Adrenal gland (tissue), 5 donors: Measurements from ENCODE around the gene PBX3.

Experiments
- POLR2A ChIP-seq, 2 donors: fragments of 450-650 bp; IDR thresholded peaks; one replicate each; pipeline ENCODE4 v1.6.1; 2017; ENCODE audit warnings: antibody characterized with exemption in 2 of 2, mild to moderate bottlenecking in 2 of 2, moderate library complexity in 1 of 2
- TF ChIP-seq, protein P1 (sequence below), 6 experiments: fragments of 450-650 bp in 4 of 6; fragments of 200-600 bp in 2 of 6; sonication (generic) in 1 of 6; IDR thresholded peaks; 1 replicate in 5 of 6; 2 replicates in 1 of 6; pipeline versions ENCODE4 v1.5.1 to v1.8.0; 2016 to 2021; ENCODE audit warnings: antibody characterized with exemption in 6 of 6, mild to moderate bottlenecking in 2 of 6, moderate library complexity in 1 of 6
- donor health status: DM: no; HTN: no; CAD: no.

DNA sequence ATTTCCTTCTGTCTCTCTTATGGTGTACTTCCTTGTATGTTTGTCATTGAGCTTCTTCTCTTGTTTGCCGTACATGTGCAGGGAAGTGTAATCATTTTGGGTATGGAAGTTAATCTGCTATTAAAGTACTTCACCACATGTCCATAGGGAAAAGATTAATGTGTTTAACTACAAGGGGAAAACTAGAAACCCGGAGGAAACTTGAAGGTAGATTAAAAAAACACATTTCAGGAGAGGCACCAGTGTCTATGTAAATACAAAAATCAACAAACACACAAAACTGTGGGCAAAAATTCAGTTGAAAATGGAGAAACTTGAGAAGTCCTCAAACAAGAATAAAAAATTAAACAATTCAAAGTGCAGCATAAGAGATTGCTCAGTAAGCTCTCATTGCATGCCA, 166.4 kb downstream of the PBX3 start:
- no peak for TF ChIP-seq POLR2A (IDR thresholded peaks at IDR 0.05)
- TF ChIP-seq, protein P1, sequence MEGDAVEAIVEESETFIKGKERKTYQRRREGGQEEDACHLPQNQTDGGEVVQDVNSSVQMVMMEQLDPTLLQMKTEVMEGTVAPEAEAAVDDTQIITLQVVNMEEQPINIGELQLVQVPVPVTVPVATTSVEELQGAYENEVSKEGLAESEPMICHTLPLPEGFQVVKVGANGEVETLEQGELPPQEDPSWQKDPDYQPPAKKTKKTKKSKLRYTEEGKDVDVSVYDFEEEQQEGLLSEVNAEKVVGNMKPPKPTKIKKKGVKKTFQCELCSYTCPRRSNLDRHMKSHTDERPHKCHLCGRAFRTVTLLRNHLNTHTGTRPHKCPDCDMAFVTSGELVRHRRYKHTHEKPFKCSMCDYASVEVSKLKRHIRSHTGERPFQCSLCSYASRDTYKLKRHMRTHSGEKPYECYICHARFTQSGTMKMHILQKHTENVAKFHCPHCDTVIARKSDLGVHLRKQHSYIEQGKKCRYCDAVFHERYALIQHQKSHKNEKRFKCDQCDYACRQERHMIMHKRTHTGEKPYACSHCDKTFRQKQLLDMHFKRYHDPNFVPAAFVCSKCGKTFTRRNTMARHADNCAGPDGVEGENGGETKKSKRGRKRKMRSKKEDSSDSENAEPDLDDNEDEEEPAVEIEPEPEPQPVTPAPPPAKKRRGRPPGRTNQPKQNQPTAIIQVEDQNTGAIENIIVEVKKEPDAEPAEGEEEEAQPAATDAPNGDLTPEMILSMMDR (IDR thresholded peaks at IDR 0.05) = no peak
